Urinary bladder (tissue), 4 donors: ENCODE measurements around the gene VWA1. TPM values are rescaled to one million over a fixed set of nuclear protein-coding genes. Genes with fewer than 3 reads are reported as not detected.
"Not testable (repeated sequence)": the region's sequence is repeated elsewhere in the genome, so short reads cannot be mapped to it uniquely, and the experiment has no call there.

Experiments
- DNase-seq: peaks from one replicate; pipeline ENCODE4 v3.0.0-alpha.2; 2015; ENCODE audit errors: extremely low spot score
- H3K27ac ChIP-seq: one replicate; pipeline ENCODE4 v1.5.1; 2013; ENCODE audit warnings: low read depth, mild to moderate bottlenecking, moderate library complexity
- H3K36me3 ChIP-seq: one replicate; pipeline ENCODE4 v1.6.1; 2013; ENCODE audit warnings: mild to moderate bottlenecking, moderate library complexity; ENCODE audit not compliant: insufficient read depth
- H3K4me1 ChIP-seq: one replicate; pipeline ENCODE4 v1.6.1; 2013; ENCODE audit warnings: mild to moderate bottlenecking, moderate library complexity; ENCODE audit not compliant: insufficient read depth
- H3K4me3 ChIP-seq: one replicate; pipeline ENCODE4 v1.5.1; 2013; ENCODE audit warnings: low read depth, low read length
- WGBS: extraction: QIAGEN DNeasy Blood & Tissue Kit; methylation state at CpG from one replicate; pipeline ENCODE4 v1.1.7; 2013; 5-methylcytosine and 5-hydroxymethylcytosine counted together
- polyA plus RNA-seq: library from polyadenylated mRNA; stranded (reverse); fragments of 200-250 nt; gene quantifications from one replicate; pipeline ENCODE4 v1.2.3, GENCODE V29; 2013
- total RNA-seq: library from RNA; depleted of rRNA; stranded (reverse); fragments of >200 nt; gene quantifications from one replicate; pipeline ENCODE4 v1.2.3, GENCODE V29; 2014
- donor health status: healthy with polysubstance abuse.
- donor health status: healthy.

Gene VWA1
- total and polyA plus RNA-seq, 2 donors = 15.2 to 214 TPM

DNA sequence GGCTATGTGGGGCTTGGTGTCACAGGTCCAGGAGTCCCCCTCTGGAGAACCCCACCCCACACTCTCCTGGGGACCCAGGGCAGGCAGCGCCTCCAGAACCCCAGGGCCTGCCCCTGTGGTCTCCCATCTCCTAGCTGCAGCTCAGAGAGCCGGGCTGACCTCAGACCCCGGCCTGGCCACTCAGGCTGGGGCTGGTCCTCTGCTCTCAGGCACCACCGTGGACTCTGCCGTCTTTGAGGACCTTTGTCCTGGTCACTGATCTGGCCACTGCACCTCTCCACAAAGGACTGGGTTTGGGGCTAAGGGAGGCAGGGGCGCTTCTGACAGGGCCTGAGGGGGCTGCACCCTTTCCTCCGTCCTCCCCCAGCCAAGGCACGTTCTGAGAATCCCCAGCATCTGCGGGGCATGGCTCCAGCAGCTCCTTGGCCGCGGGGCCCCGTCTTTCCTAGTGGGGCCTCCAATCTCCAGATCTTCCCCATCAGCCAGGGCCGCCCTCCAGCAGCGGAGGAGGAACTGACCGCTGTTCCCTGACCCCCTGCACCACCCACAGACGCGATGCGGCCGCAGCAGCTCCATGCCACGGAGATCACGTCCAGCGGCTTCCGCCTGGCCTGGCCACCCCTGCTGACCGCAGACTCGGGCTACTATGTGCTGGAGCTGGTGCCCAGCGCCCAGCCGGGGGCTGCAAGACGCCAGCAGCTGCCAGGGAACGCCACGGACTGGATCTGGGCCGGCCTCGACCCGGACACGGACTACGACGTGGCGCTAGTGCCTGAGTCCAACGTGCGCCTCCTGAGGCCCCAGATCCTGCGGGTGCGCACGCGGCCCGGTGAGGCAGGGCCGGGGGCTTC, 3.3 kb downstream of the VWA1 start:
- DNase-seq = no peak
- Histone ChIP-seq H3K4me1 (no peaks in the 10 kb centered on the region), H3K4me3 (no peak overlapping the region), H3K27ac (no peak overlapping the region), H3K36me3 (no peaks in the 10 kb centered on the region)
- WGBS = 83% methylated on average over 45 of the region's 45 CpGs

DNA sequence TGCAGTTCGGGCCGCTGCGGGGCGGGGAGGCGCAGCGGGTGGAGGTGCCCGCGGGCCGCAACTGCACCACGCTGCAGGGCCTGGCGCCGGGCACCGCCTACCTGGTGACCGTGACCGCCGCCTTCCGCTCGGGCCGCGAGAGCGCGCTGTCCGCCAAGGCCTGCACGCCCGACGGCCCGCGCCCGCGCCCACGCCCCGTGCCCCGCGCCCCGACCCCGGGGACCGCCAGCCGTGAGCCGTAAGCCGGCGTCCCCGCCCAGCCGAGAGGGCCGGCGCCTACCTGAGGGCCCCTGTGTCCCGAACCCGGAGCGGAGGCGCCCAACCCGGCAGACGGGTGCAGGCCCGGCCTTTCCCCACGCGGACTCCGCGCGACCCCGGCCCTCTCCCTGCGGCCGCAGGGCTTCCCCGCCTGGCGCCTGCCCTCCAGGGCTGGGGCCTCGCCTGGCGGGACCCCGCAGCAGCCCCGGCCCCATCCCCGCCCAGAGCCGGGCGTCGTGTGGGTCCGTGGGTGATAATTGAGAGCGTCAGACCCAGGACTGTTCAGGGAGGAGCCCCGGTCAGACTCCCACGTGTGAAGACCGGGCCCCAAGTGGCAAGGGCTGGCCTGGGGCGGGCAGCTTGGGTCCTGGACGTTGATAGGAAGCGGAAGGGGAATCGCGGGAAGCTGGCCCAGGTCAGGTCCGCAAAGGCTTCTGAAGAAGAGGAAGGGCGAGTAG, 4.2 kb downstream of the VWA1 start:
- no peak overlapping the region for H3K27ac ChIP-seq
- 87% methylated on average over 82 of the region's 82 CpGs for WGBS
- H3K4me3 ChIP-seq = no peak overlapping the region
- DNase-seq = no peak
- no peaks in the 10 kb centered on the region for H3K36me3 ChIP-seq
- H3K4me1 ChIP-seq = no peaks in the 10 kb centered on the region

DNA sequence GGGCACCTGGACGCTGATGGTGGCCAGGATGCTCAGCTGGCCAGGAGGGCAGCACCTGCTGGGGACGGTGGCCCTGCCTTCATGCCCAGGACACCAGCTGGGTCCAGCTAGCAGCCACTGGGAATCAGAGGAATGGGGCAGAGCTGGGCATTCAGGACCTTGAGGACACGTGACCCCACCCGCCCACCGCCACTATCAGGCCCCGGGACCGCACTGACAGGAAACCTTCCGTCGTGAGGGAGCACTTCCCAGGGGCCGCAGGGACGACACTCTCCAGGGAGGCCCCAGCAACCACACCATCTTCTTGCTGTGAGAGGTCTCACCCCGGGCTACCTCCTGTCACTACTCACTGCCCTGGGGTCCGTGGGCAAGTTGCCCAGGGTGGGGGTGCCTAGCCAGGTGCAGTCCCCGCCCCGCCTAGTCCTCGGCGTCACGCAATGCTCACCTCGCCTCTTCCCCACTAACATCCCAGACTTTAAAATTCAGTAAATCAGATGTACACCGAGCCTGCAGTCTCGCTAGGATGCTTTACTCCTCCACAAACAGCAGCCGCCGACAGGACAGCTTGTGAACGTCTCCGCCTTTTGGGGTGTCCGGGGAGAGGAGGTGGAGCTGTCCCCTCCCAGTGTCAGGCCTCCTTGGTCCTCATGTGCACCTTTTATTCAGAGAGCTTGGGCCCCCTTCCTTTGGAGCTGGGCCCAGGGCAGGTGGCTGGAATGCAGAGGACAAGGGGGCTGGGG, 4.9 kb downstream of the VWA1 start:
- H3K27ac ChIP-seq = no peak overlapping the region
- no peaks in the 10 kb centered on the region for H3K4me1 ChIP-seq
- WGBS = 74% methylated on average over 26 of the region's 26 CpGs
- H3K4me3 ChIP-seq = no peak overlapping the region
- H3K36me3 ChIP-seq = no peaks in the 10 kb centered on the region
- no peak for DNase-seq

DNA sequence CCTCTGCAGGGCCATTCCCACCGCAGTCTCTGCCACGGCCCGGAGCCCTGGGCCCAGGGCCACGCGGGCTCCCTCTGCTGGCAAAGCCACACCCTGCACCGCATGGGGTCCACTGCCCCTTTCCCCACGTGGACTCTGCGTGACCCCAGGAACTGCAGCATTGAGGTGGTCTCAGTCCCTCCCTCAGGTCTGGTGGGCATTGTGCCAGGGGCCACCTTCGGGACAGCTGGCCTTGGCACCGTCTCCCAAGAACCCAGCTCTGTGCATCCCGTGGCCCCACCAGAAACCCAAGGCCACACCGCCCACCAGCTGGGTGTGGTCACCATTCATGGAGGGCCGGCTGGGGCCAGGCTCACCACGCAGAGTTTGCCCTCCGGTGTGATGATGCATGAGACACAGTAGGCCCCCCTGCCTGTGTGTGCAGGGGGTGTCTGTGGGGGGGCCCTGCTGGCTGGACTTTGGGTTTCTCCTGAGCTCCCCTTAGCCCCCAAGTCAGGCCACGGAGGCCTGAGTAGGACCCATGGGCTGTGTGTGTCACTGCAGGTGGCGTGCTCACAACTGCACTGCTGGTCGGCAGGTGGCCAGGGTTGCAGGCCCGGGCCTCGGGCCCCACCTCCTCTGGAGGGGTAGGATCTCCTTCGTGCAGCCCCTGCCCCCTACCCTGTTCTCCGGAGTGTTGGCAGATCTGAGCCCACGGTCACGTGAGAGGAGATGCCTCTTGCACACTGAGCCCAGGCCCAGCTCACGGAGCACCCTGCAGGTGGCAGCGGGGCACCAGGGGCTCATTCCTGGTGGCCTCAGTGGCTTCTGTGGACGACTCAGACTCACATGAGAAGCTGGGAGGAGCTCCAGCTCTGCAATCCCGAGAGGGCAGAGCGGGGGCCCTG, 5.8 kb downstream of the VWA1 start:
- no peak for DNase-seq
- H3K27ac ChIP-seq = no peak overlapping the region
- 29% methylated on average over 29 of the region's 29 CpGs for WGBS
- no peaks in the 10 kb centered on the region for H3K36me3 ChIP-seq
- H3K4me1 ChIP-seq = no peaks in the 10 kb centered on the region
- no peak overlapping the region for H3K4me3 ChIP-seq

DNA sequence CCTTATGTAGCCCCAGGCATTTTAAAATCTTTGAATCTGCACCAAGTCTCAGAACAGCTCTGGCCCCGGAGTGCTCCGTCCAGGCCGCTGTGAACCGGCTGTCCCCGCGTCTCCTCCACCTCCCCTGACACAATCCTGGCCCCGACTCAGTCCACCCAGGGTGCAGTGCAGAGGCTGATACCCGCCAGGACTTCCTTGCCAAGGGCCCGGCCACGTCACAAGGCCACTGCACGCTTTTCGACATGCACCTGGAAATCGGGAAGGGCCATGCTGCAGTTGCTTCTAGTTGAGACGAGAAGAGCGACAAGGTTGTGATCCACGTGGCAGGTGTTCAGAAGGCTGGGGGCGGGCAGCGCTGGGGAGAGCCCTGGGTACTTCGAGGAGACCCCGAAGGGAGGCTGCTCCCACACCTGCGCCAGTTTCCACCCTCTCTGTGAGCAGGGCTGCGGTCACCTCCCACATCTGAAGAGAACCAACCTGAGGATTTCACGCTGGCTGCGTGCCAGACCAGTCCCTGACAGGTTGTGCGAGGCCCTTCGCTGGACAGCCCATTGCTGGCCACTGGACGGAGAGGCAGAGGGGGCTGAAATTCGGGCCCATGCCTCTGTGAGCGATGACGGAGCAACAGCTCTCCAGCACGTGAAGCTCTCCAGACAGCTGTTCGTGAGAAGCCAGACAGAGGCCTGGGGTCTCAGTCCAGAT, 6.7 kb downstream of the VWA1 start:
- DNase-seq = no peak
- H3K27ac ChIP-seq = no peak overlapping the region
- H3K4me3 ChIP-seq = no peak overlapping the region
- no peaks in the 10 kb centered on the region for H3K4me1 ChIP-seq
- no peaks in the 10 kb centered on the region for H3K36me3 ChIP-seq
- WGBS = 71% methylated on average over 32 of the region's 32 CpGs

DNA sequence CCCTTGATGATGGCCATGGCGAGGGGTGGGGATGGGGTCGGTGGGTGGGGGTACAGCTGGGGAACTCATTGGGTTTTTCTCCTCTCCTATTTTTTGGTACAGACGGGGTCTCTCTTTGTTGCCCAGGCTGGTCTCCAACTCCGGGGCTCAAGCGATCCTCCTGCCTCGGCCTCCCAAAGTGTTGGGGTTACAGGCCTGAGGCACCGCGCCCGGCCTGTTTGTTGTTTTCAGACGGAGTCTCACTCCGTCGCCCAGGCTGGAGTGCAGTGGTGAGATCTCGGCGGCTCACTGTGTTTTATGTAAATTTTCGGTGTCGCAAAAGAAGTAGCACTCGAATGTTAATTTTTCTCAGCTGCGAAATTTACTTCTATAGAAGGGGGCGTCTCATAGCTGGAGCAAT, 11.1 kb downstream of the VWA1 start:
- 91% methylated on average over 19 of the region's 19 CpGs for WGBS
- H3K4me1 ChIP-seq, DNase-seq, H3K27ac ChIP-seq, H3K4me3 ChIP-seq, H3K36me3 ChIP-seq: not testable (repeated sequence)

DNA sequence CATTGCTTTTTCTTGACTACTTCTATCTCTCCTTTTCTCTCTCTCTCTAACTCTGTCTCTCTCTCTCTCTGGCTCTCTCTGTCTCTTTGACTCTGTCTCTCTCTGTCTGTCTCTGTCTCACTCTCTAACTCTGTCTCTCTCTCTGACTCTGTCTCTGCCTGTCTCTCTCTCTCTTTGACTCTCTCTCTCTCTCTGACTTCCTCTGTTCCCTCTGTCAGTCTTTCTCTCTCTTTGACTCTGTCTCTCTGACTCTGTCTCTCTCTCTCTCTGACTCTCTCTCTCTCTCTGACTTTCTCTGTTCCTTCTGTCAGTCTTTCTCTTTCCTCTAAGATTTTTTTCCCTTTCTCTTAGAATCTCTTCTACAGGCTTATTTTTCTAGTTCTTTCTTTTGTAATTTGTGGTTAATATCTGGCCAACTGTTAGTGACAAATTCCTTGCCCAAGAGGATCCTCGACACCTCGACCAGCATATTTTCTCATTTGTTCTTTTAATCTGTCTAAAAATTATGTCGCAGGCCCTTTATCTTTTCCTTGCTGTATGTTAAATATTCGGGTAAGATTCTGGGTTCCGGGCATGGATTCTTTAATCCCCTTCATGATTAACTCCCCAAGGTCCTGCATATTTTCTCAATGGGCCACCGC, 13.7 kb downstream of the VWA1 start, which contains the start of gene ATAD3C:
Gene ATAD3C, plus strand, starts transcription at position 591 of the 641 bp plus-strand sequence. CDS start 995 bp downstream, outside the sequence.
- 74% methylated on average over 6 of the region's 6 CpGs for WGBS
- DNase-seq = no peak
- H3K36me3 ChIP-seq = no peaks in the 10 kb centered on the region
- no peak within 1 kb of the TSS for H3K27ac ChIP-seq
- H3K4me3 ChIP-seq = no peak within 1 kb of the TSS
- H3K4me1 ChIP-seq = no peaks in the 10 kb centered on the region

DNA sequence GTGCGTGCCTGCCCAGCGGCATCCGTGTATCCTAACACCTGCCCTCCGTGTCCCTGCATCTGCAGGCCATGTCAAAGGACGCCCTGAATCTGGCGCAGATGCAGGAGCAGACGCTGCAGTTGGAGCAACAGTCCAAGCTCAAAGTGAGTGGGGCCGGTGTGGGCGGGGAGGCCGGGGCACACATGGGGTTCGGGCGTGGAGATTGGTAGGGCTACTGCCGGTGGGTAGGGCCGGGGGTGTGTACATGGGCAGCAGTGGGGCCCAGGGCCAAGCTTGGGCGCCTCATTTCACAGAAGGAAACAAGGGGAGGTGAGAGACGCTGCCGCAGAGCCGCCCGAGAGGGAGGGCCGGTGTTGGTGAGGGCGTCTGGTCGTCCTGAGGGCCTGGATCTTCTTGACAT, 15.1 kb downstream of the VWA1 start:
- DNase-seq, H3K4me3 ChIP-seq, H3K4me1 ChIP-seq, H3K27ac ChIP-seq, H3K36me3 ChIP-seq: not testable (repeated sequence)
- 80% methylated on average over 22 of the region's 22 CpGs for WGBS

DNA sequence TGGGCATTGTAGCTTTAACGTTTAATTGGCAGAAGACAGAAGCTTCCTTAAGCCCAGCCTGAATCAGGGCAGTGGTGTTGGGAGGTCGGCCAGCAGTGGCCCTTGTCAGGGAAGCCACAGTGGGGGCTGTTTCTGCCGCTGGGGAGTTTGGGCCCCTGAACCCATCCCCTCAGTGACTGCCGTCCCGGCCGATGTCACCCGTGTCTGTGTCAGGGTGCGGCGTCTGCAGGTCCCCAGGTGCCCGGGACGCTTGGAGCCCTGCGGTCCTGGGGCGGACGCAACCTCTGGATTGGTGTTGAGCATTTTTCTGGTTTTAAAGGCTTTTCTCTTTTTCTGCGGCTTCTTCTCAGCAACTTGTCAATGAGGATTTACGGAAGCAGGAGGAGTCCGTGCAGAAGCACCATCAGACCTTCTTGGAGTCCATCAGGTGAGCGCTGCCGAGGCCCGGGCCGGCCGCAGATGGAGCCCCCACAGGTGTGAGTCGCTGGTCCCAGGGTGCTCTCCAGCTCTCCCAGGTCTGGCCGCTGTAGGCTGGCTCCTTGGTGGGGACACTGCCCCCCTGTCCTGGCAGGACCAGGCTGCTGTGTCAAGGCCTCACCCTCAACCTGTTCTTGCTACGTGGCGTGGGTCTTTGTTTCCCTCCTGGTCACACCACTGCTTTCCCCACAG, 16.3 kb downstream of the VWA1 start:
- WGBS = 86% methylated on average over 26 of the region's 26 CpGs
- H3K4me1 ChIP-seq = no peaks in the 10 kb centered on the region
- H3K4me3 ChIP-seq = no peak overlapping the region
- no peak for DNase-seq
- H3K27ac ChIP-seq = no peak overlapping the region
- no peaks in the 10 kb centered on the region for H3K36me3 ChIP-seq

DNA sequence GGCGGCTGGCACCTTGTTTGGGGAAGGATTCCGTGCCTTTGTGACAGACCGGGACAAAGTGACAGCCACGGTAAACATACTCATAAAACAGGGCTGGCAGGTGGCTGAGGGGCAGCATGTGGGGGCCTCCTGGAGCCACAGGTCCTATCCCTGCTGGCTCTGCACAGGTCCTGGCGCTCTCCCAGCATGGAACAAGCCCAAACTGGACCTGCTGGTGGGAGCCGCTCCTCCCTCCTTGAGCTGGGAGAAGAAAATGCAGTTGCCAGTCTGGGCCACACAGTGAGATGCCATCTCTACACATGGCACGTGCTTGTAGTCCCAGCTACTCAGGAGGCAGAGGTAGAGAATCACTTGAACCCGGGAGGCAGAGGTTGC, 16.9 kb downstream of the VWA1 start:
- DNase-seq = not testable (repeated sequence)

DNA sequence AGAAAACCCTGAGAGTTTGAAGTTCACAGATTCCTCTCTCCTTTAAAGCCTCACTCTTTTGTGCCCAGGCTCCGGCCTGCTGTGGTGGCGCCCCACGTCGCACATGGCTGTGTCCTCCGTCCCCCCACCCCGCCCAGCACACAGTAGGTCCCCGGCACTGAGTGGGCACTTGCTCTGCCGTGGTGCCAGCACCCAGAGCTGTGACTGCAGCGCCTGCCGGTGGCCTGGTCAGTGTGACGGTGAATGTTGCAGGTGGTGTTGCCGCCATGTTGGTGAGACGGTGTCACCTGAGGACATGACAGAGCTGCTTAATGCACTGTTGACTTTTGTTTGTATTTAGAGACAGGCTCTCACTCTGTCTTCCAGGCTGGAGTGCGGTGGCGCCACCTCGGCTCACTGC, 17.4 kb downstream of the VWA1 start:
- no peak for DNase-seq
- WGBS = 91% methylated on average over 16 of the region's 16 CpGs
- H3K4me3 ChIP-seq = no peak overlapping the region
- H3K27ac ChIP-seq = no peak overlapping the region
- H3K36me3 ChIP-seq = no peaks in the 10 kb centered on the region
- H3K4me1 ChIP-seq = no peaks in the 10 kb centered on the region

More for the DNA sequence above, 16.9 kb downstream of the VWA1 start:
- H3K4me1 ChIP-seq, H3K4me3 ChIP-seq, H3K36me3 ChIP-seq, H3K27ac ChIP-seq: not testable (repeated sequence)
- WGBS = 74% methylated on average over 8 of the region's 8 CpGs
